Left colon (tissue), 2 donors: ENCODE measurements around the gene LYST. TPM values are rescaled to one million over a fixed set of nuclear protein-coding genes. Genes with fewer than 3 reads are reported as not detected.

Experiments
- ATAC-seq: fragments of 200-7000 bp; cut with Tn5 transposase; one replicate; pipeline ENCODE4 v1.9.1; 2020; ENCODE audit warnings: mild to moderate bottlenecking, moderate library complexity
- DNase-seq, 2 donors: peaks; one replicate each; pipeline ENCODE4 v3.0.0-alpha.2; 2020
- intact Hi-C, 2 donors: fragments of 100-400 bp; cut with DNase I in 1 of 2; cut with micrococcal nuclease in 1 of 2; formaldehyde crosslinking; loops; one replicate each; pipeline versions ENCODE4 v1.11.2 to v1.14.0; 2022; cut with DNase I, micrococcal nuclease
- total RNA-seq, 2 donors: library from RNA; stranded (reverse); fragmentation: NEBNext Ultra II Directional; extraction: Animal tissue kit (Norgen Biotek cat#: 25700); gene quantifications; one replicate each; pipeline ENCODE4 v1.2.1, GENCODE V29; 2021
- donor health status: DM: no; HTN: no; CAD: no.
- donor health status: DM: yes; HTN: yes; CAD: no.

LYST gene
- total RNA-seq, 2 donors from 2014 or later, result 22.4 to 31.1 TPM

GRCh38 chr1:235742914-235743599 is 123.6 kb downstream of the LYST start:
- intact Hi-C loops, result no loop called here
- no peak for DNase-seq
- no peak for ATAC-seq

DNA sequence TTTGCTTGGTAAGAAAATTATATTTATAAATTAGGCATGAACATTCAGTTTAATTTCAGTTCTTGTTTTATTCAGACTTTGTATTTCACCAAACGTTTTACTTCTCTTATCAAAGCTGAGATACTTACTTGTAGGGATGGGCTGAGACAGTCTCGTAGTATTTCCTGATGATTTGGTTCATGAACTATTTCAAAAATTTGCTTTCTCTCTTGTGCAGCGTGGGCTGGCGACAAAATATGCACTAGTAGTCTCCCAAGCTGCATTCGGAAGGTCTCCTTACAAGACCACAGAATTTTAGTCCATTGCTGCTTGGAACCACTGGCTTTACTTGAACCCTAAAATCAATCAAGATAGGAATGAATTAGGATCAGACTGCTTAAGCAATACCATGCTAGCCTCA is 125.4 kb downstream of the LYST start:
- intact Hi-C loops, result no loop called here
- ATAC-seq (no peak), DNase-seq (no peak)

GRCh38 chr1:235739631-235740030 is 127.1 kb downstream of the LYST start:
- intact Hi-C loops, result no loop called here
- no peak for ATAC-seq
- no peak for DNase-seq

DNA sequence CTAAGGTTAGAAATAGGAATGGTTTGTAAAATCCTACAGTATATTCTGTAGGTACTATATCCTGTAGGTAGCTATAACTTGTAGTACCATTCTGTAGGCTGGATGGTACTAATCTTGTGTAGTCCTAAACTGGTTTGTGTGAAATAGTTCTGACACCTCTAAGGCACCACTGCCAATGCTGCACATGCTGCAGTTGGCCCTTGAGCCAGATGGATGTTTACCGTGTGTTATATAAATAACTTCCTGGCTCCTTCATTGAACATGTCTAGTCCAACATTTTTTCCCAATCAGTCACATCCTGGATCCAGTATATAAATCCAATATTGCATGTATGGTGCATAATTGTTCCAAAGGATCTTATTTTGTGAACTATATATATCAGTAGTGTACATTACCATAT is 127.6 kb downstream of the LYST start:
- ATAC-seq (peak; percentile 42), DNase-seq (no peak)
- intact Hi-C loops, result no loop called here

GRCh38 chr1:235737751-235738150 is 129.0 kb downstream of the LYST start:
- DNase-seq, result no peak
- intact Hi-C loops, result no loop called here
- no peak for ATAC-seq

DNA sequence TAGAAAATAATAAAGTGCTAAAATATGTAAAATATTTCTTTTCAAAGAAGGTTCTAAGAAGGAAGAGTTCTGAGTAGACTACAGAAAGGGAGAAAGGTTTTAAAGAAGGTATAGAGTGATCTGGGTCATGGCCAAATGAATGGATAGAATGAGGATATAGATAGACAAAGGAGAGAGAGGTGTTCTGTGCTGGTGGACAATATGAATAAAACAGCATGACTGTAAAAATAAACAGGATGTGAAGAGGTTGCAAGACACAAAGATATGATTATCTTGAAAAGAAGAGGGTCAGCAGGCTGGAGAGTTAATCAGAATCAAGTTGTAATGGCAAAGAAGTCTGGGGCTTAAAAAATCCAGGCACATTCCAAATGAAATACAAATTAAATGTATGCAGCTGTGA is 130.4 kb downstream of the LYST start:
- intact Hi-C loops, result no loop called here

DNA sequence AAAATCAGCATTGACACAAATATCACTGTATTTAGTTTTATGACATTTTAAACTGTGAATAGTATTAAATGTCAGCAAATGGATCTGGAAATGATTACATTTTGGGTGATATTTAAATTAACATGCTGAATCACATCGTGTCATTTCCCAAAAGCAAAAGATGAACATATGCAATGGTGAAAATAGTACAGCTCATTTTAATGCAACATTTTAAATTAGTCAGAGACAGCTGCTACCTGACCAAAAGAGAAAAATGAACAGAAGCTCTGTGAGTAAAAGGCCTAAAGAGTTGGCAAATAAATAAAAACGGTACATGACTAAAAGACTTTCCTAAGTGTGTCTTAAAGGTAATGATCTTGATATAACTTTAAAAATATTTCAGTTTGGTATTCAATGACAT is 131.1 kb downstream of the LYST start:
- DNase-seq (no peak), ATAC-seq (no peak)
- intact Hi-C loops, result no loop called here

More for the DNA sequence above, 130.4 kb downstream of the LYST start:
- no peak for DNase-seq
- ATAC-seq, result no peak

DNA sequence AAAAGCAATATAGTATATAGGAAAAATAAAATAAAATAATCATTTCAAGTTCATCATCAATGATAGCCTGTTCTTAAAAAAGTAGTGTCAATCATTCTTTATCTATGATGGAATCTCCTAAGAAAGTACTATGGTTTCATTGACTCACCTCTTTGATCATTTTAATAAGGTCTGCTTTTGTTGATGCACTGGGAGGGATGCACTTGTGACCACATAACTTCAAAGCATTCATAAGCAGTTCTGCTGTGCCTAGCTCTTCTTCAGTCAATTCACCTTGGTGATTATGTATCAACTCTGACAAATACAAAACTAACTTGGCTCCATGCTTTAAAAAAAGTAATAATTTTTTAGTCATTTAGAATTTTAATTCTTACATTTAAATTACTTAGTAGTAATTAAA is 132.4 kb downstream of the LYST start:
- ATAC-seq (no peak), DNase-seq (no peak)
- intact Hi-C loops, result no loop called here

GRCh38 chr1:235730007-235730406 is 136.7 kb downstream of the LYST start:
- ATAC-seq (no peak), DNase-seq (no peak)
- intact Hi-C loops, result no loop called here

DNA sequence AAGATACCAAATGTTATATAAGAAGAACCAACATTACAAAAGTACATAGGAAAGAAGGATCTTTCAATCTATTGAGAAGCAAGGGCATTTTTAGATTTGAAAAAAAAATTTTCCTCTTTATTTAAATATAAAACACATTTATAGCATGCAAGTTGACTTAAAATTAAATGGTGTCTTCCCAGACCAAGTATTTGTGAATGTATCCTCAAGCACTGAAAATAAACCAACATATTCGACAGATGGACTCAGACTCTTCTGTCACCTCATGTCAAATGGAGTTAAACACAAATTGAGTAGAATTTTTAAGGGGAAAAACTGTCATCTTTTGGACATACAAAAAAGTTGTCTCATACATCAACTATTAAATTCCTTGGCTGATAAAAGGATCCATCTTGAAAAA is 140.1 kb downstream of the LYST start:
- ATAC-seq (no peak), DNase-seq (no peak)
- intact Hi-C loops, result no loop called here

GRCh38 chr1:235725434-235725833 is 141.3 kb downstream of the LYST start:
- intact Hi-C loops, result no loop called here
- ATAC-seq, result no peak
- no peak for DNase-seq

DNA sequence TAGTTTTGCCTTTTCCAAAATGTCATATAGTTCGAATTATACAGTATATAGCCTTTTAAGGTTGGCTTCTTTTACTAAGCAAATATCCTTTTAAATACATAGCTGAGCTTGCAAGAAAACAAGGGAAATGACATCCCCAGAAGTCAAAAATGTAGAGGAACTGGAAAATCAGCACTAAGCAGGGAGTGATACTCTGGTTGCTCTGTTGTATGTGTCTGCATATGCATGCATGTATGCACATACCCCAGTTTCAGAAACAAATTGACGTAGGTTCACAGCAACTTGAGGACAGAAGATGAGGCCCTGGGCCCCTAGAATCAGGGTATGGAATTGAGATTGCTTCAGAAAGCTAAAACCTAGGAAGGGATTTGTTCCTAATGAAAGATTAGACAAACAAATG is 142.0 kb downstream of the LYST start:
- DNase-seq (no peak), ATAC-seq (no peak)
- intact Hi-C loops, result no loop called here

DNA sequence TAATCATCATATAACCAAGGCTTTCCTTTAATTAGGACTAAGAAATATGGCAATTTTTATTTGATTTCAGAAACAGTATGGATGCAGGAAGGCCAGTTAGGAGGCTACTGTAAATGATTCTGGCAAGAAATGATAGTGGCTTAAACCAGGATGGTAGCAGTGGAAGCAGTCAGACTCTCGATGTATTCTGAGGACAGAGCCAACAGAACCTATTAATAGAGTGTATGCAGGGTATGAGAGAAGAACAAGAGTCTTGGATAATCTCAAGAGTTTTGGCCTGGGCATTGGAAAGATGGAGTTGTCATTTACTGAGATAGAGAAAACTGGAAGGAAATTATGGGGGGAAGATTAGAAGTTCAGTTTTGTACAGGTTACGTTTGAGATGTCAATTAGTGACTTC is 143.8 kb downstream of the LYST start:
- intact Hi-C loops, result no loop called here
- ATAC-seq, result no peak
- DNase-seq, result no peak

DNA sequence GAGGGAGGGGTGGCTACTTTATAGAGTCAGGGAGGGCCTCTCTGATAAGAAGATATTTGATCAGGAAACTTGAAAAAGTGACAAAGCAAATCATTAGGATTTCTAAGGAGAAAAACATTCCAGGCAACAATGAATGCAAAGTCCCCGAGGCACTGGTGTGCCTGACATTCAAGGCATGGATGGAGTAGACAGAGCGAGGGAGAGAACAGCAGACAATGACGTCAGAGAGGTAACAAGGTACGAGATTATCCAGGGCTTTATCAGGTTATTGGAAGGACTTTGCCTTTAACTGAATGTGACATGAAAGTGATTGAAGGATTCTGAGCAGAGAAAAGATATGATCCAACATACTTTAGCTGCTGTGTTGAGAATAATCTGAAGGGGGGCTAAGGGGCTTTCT is 144.7 kb downstream of the LYST start:
- no peak for DNase-seq
- no peak for ATAC-seq
- intact Hi-C loops, result no loop called here

GRCh38 chr1:235720544-235720943 is 146.2 kb downstream of the LYST start:
- intact Hi-C loops, result no loop called here
- ATAC-seq (no peak), DNase-seq (no peak)

DNA sequence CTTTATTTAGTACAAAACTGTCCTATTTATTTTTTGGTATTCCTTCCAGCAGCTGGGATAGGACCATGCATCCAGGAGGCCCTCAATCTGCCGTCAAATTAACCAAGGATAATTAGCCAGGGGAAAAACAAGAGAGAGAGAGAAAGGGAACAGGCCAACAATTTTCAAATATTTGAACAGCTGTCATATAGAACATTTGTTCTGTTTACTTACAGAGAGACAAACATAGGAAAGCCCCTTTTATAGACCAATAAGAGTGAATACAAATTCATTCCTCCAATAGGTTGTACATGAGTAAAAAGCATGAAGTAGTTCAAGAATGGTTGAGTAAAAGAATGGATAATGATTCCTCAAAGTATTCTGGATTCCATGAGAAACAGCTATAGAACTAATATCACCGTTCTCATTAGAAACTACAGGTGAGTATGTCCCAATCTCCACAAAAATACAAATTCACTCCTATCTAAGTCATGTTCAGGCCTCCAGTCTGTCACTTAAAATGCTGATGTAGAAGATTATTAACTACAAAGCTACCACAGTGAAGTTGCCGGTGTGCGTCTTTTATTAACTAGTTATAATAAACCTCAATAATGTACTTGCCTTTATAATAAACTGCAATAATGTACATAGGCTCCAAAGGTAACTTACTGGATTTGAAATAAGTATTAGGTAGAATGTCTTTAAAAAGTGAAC is 152.4 kb downstream of the LYST start:
- intact Hi-C loops, result no loop called here
- ATAC-seq, result peak; percentile 91
- DNase-seq, result no peak

DNA sequence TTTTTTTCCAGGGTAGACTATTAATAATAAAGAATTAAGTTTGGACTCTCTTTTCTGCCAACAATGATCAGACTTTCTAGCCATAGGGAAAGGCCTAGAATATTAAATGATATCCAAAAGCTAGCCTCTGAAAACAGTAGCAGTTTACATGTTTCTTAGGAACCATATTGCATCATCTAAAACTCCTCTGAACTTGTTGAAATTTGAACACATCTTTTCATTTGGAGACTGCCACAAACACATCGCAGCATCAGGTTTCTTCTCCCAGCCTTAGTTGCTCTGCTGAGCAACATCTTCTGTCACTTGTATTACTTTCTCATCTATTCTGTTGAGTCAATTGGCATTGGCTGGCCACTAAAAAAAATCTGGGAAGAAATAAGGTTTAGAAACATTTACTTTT is 153.9 kb downstream of the LYST start:
- intact Hi-C loops, result no loop called here
- ATAC-seq (no peak), DNase-seq (no peak)

GRCh38 chr1:235710687-235711086 is 156.0 kb downstream of the LYST start:
- intact Hi-C loops, result no loop called here
- ATAC-seq, result no peak
- no peak for DNase-seq

DNA sequence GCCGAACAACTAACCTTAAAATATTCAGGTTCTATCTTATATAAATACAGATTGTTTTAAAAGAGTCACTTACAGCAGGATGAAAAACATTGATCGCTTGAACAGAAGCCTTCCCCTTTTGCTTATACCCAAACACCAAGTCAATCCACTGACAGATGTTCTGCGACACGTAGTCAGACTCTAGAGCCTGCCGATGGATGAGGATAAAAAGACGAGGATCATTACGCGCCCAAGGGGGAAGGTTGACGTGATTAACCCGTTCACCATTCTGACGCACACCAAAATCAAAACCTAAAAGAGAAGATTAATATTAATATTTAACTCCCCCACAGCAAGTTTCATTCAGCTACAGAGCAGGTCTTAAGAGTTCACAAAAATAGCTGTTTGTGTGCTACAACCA is 157.7 kb downstream of the LYST start:
- DNase-seq, result no peak
- intact Hi-C loops, result no loop called here

DNA sequence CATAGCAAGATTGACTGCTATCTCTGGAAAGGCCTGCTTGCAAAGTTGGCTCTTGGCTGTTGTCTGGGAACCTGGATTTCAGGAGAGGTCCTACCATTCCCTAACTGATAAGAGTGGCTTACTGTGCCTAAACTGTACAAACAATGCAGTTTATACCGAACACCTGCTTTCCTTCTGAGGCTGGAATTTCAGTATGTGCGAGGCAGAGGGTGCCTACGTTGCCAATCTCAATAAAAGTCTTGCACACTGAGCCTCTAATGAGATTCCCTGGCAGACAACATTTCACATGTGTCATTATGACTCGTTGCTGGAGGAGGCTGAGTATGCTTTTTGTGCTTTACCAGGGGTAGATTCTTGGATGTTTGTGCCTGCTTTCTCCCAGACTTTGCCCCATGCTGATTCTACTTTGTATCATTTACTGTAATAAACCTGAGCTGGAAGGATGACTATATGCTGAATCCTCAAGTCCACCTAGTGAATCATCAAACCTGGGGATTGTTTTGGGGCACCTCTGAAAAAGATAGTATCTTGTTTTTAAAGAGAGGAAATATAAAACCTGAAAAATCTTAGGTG is 158.2 kb downstream of the LYST start:
- ATAC-seq, result peak; percentile 83
- DNase-seq, result no peak

More for the DNA sequence above, 157.7 kb downstream of the LYST start:
- no peak for ATAC-seq

DNA sequence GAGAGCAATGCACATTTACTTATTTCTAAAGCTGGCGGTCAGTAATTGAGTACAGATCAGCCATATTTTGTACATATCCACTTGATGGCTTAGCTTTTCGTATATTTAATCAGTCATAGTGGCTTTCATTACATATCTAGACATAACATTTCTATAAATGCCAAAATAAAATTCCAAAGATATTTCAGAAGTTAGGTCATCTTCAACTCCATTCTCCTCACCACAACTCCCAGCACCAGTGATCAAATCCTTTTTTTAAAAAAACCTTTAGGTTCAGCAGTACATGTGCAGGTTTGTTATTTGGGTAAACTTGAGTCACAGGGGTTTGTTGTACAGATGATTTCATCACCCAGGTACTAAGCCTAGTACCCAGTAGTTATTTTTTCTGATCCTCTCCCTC is 163.2 kb downstream of the LYST start:
- ATAC-seq (no peak), DNase-seq (no peak)
- intact Hi-C loops, result no loop called here

More for the DNA sequence above, 158.2 kb downstream of the LYST start:
- intact Hi-C loops, result no loop called here
